Adrenal gland (tissue), 12 donors: Measurements from ENCODE around the gene KIRREL1. TPM values are rescaled to one million over a fixed set of nuclear protein-coding genes. Genes with fewer than 3 reads are reported as not detected.

Experiments
- DNase-seq, 7 donors: peaks; one replicate each; pipeline ENCODE4 v3.0.0-alpha.2; 2019 to 2020
- H3K27ac ChIP-seq, 5 donors: fragments of 200-600 bp; sonication (generic) in 4 of 5; 1 replicate in 3 of 5; 2 replicates in 2 of 5; pipeline versions ENCODE4 v1.5.1 to v1.8.0; 2016 to 2020; ENCODE audit warnings: mild to moderate bottlenecking in 1 of 5
- H3K27me3 ChIP-seq: fragments of 200-600 bp; 2 replicates; pipeline ENCODE4 v1.8.0; 2021
- H3K36me3 ChIP-seq, 2 donors: fragments of 200-600 bp; replicated peaks in 1 of 2; 1 replicate in 1 of 2; 2 replicates in 1 of 2; pipeline versions ENCODE4 v1.5.1 to v1.8.0; 2018 to 2022
- H3K4me1 ChIP-seq, 2 donors: fragments of 200-600 bp; replicated peaks in 1 of 2; 1 replicate in 1 of 2; 2 replicates in 1 of 2; pipeline versions ENCODE4 v1.5.1 to v1.8.0; 2018 to 2021
- H3K4me3 ChIP-seq, 4 donors: fragments of 200-600 bp; sonication (generic) in 3 of 4; one replicate each; pipeline ENCODE4 v1.5.1; 2016 to 2018
- H3K9me3 ChIP-seq, 3 donors: fragments of 200-600 bp; sonication (generic) in 1 of 3; replicated peaks in 1 of 3; 1 replicate in 2 of 3; 2 replicates in 1 of 3; pipeline versions ENCODE4 v1.5.1 to v1.8.0; 2016 to 2021
- CTCF ChIP-seq, 6 experiments: fragments of 450-650 bp in 4 of 6; fragments of 200-600 bp in 2 of 6; sonication (generic) in 1 of 6; IDR thresholded peaks; 1 replicate in 5 of 6; 2 replicates in 1 of 6; pipeline versions ENCODE4 v1.5.1 to v1.8.0; 2016 to 2021; ENCODE audit warnings: antibody characterized with exemption in 6 of 6, mild to moderate bottlenecking in 2 of 6, moderate library complexity in 1 of 6
- POLR2A ChIP-seq, 2 donors: fragments of 450-650 bp; IDR thresholded peaks; one replicate each; pipeline ENCODE4 v1.6.1; 2017; ENCODE audit warnings: antibody characterized with exemption in 2 of 2, mild to moderate bottlenecking in 2 of 2, moderate library complexity in 1 of 2
- WGBS, 4 donors: extraction: QIAGEN DNeasy Blood & Tissue Kit in 2 of 4; methylation state at CpG; one replicate each; pipeline versions ENCODE4 v1.1.5 to v1.1.7; 2013 to 2017; 5-methylcytosine and 5-hydroxymethylcytosine counted together
- intact Hi-C, 2 donors: fragments of 100-400 bp; cut with DNase I; formaldehyde crosslinking; loops; one replicate each; pipeline versions ENCODE4 v1.14.1 to v1.15.0; 2022 to 2023
- polyA plus RNA-seq, 3 donors: library from polyadenylated mRNA; stranded (reverse); fragments of 200-250 nt in 2 of 3; fragments of 350-450 nt in 1 of 3; fragmentation: Illumina TruSeq in 1 of 3; extraction: RNeasy Lipid Tissue Mini Kit (QIAGEN cat#74804) in 1 of 3; gene quantifications; one replicate each; pipeline ENCODE4 v1.2.3, GENCODE V29; 2013 to 2014
- total RNA-seq, 9 donors: library from RNA; depleted of rRNA in 4 of 9; stranded (reverse); fragments of >200 nt in 4 of 9; fragments of 120-200 nt in 1 of 9; fragmentation: NEBNext Ultra II Directional in 1 of 9; extraction: Animal tissue kit (Norgen Biotek cat#: 25700) in 1 of 9; gene quantifications; one replicate each; pipeline versions ENCODE4 v1.1.0 to v1.2.4, GENCODE V29; 2013 to 2023
- donor health status: healthy with polysubstance abuse.
- donor health status: Bipolar disorder and iron deficiency.
- donor health status: DM: yes; HTN: yes; CAD: no.
- donor health status: DM: no; HTN: no; CAD: no.
- donor health status: DM: no; HTN: no; CAD: no.
- donor health status: DM: yes; HTN: yes; CAD: no.

KIRREL1 gene
- total and polyA plus RNA-seq, 12 donors = 10.1 to 57.2 (median 39.8) TPM

- no peak for TF ChIP-seq CTCF (IDR thresholded peaks at IDR 0.05)
- no peak for TF ChIP-seq POLR2A (IDR thresholded peaks at IDR 0.05)
- 69 to 90% (median 79%) methylated on average over 2 of the region's 2 CpGs for WGBS, 4 donors
These were observed 32.7 kb upstream of the KIRREL1 start for GRCh38 chr1:157960773-157961172.

GRCh38 chr1:157961805-157962762, 31.4 kb upstream of the KIRREL1 start:
- intact Hi-C loops = loop anchor here in 1 of 2 donors (10.0 kb wide), 1 partner anchor 133 kb away; no protein-coding TSS in a partner anchor
- Histone ChIP-seq H3K4me3 (no peak overlapping the region), H3K27me3 (peaks cover 5% of the 10 kb centered on the region), H3K27ac (no peak overlapping the region), H3K9me3 (no peaks in the 10 kb centered on the region), H3K4me1 (peaks cover 0 to 4% of the 10 kb centered on the region in 2 donors), H3K36me3 (no peaks in the 10 kb centered on the region)
- peak; percentile 32 to 78 (median 58) for DNase-seq
- TF ChIP-seq CTCF (IDR thresholded peaks at IDR 0.05) (no peak), POLR2A (IDR thresholded peaks at IDR 0.05) (no peak)
- WGBS, 4 donors = 39 to 53% (median 47%) methylated on average over 11 of the region's 11 CpGs

More at GRCh38 chr1:157960773-157961172, 32.7 kb upstream of the KIRREL1 start:
- intact Hi-C loops = loop anchor here in 1 of 2 donors (10.0 kb wide), 1 partner anchor 134 kb away; no protein-coding TSS in a partner anchor
- peaks cover 5% of the 10 kb centered on the region for H3K27me3 ChIP-seq
- peaks cover 0 to 4% of the 10 kb centered on the region in 2 donors for H3K4me1 ChIP-seq
- H3K4me3 ChIP-seq = no peak overlapping the region
- H3K9me3 ChIP-seq = no peaks in the 10 kb centered on the region
- no peaks in the 10 kb centered on the region for H3K36me3 ChIP-seq
- H3K27ac ChIP-seq = no peak overlapping the region
- no peak for DNase-seq

- H3K4me1 ChIP-seq = peaks cover 0 to 8% of the 10 kb centered on the region in 2 donors
- H3K4me3 ChIP-seq = no peak overlapping the region
- no peaks in the 10 kb centered on the region for H3K9me3 ChIP-seq
- WGBS, 4 donors = 4 to 13% (median 8%) methylated on average over 5 of the region's 5 CpGs
- TF ChIP-seq CTCF (IDR thresholded peaks at IDR 0.05) (peak; percentile 82 to 97 (median 94)), POLR2A (IDR thresholded peaks at IDR 0.05) (no peak)
- intact Hi-C loops = loop anchor here in 1 of 2 donors (10.0 kb wide), 1 partner anchor 131 kb away; no protein-coding TSS in a partner anchor
- H3K27ac ChIP-seq = no peak overlapping the region
- H3K36me3 ChIP-seq = no peaks in the 10 kb centered on the region
- H3K27me3 ChIP-seq = peaks cover 5% of the 10 kb centered on the region
- peak; percentile 58 to 82 (median 70) for DNase-seq
These were observed 29.7 kb upstream of the KIRREL1 start for GRCh38 chr1:157963713-157964112.

GRCh38 chr1:157965584-157965983, 27.9 kb upstream of the KIRREL1 start:
- no peak overlapping the region for H3K4me3 ChIP-seq
- intact Hi-C loops = loop anchor here (5.0 to 10.0 kb wide), 3 partner anchors 129 to 162 kb away; a partner anchor contains a TSS
- WGBS, 4 donors = 66 to 79% (median 76%) methylated on average over 8 of the region's 8 CpGs
- peaks cover 5% of the 10 kb centered on the region for H3K27me3 ChIP-seq
- H3K9me3 ChIP-seq = no peaks in the 10 kb centered on the region
- DNase-seq = no peak
- H3K36me3 ChIP-seq = no peaks in the 10 kb centered on the region
- TF ChIP-seq CTCF (IDR thresholded peaks at IDR 0.05) = no peak
- TF ChIP-seq POLR2A (IDR thresholded peaks at IDR 0.05) = no peak
- H3K27ac ChIP-seq = no peak overlapping the region
- H3K4me1 ChIP-seq = peaks cover 0 to 18% of the 10 kb centered on the region in 2 donors
